ENCODE data around the gene SWAP70.

SWAP70 gene

DNA sequence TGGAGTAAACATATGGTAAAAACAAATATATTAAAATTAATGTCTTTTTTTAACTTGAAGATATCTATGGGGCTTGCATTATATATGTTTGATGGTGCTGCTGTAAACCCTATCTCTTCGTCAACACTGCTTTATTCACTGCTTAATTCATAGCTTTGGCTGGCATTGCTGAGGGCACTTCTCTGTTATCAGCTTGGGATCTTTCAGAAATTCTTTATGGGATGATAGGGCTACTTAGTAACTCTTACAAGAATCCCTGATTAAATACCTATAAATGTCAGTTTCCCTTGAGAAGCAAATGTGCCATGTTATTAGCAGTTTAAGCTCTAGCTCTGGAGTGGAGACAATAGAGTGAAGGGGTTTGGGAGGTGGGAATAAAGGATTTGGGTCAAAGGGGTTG, 112.3 kb downstream of the SWAP70 start:
- DNase-seq (ENCODE audit: low read depth in 2 of 2): no peak

DNA sequence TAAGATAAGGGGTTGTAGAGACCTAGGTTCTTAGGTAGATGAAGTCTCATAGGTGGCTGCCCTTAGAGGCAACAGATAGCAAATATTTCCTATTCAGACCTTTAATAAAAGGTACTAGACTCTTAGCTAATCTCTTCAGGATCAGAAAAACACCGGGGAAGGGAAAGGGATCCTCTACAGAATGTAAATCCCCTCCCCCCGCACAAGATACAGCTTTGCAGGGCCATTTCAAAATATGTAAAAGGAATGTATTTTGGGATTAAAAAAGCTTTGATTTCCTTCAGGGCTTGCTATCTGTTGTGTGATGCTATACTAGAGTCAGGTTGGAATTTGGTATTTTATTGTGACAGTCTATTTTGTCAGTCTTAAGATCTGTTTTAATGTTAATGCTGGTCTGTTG, 113.2 kb downstream of the SWAP70 start:
- no peak for DNase-seq (ENCODE audit: low read depth in 2 of 2)

DNA sequence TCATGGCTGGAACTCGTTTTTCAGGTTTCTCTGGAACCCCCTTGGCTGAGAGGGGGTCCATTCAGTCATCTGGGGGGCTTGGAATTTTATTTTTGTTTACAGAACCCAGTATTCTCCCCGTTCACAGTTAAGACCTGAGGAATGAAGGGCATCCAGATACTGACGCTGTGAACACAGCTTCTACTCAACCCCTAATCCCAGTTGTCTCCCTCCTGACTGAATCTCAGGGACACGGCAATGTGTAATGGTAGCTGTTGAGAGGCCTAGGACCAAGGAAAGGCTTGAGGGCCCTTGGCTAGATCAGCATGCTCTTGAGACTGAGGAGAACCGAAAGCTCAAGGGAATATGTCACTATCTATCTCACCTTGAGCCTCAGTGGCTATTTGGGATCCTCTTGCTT, 113.6 kb downstream of the SWAP70 start:
- DNase-seq (ENCODE audit: low read depth in 2 of 2): no peak

DNA sequence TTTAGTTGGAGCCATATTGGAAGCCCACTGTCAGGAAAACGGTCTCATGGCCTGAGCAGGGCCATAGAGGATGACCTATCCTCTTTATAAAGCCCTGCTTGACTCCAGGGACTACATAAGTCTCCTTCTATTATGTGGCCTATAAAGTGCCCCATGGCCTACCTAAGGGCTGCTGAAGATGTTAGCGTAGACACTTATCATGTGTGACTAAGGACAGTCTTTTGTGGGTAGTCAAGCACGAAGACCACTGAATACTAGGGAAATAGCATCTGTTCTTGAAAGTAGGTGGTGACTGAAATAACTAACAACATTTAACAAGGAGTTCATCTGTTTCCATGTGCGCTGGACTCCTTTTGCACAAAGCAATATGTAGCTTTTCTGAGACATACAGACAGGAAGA, 117.1 kb downstream of the SWAP70 start:
- no peak for DNase-seq (ENCODE audit: low read depth in 2 of 2)

DNA sequence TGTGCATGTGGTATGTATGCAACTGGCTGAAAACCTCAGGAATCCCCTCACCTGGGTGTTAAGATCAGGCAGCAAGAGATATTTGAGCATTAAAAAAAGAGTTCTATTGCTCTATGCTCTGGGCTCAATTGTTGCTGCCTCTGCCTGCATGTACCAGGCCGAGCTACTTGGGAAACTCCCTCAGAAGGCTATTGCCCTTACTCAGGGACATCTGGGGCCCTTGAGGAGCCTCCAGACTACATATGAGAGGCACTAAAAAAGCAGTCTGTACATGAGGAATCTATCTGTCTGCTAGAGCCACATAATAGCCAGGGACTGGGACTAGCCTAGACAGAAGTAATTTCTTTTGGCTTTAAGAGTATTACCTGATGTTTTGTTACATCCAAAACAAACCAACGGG, 120.1 kb downstream of the SWAP70 start:
- DNase-seq (ENCODE audit: low read depth in 2 of 2): no peak

DNA sequence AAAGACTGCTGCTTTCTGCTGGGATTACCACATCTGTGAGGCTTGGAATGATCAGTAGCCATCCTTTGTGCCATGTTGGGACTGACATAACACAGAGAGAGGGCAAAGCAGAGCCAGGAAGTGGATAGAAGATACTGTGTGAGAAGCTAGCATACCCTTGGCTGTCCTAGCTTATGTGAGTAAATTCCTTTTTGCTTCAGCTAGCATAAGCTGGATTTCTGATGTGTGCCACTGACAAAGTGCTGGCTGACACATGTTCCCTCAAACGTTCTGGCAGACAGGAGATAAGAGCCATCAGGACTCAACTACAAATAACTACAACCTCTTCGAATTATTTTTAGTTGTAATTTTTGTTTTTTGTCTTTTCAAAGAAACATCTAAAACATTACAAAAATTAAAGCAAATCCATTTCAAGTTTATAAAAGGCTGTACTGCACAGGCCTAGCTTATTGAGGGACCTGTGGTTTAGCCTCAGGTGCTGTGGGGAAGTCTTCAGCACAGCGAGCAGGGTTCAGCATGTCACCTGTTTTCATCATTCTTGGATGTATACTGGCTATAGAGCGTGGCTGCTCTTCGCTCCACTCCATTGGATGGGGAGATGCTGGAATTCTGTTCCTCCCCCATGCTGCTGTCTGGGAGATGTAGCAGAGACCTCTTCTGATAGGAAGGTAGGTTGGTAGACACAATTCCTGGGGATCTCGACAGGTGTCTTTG, 120.9 kb downstream of the SWAP70 start:
- no peak for DNase-seq (ENCODE audit: low read depth in 2 of 2)

GRCh38 chr11:9787260-9787659, 123.4 kb downstream of the SWAP70 start:
- no peak for DNase-seq (ENCODE audit: low read depth in 2 of 2)

GRCh38 chr11:9787981-9788521, 124.2 kb downstream of the SWAP70 start:
- DNase-seq (ENCODE audit: low read depth in 2 of 2): no peak

GRCh38 chr11:9789910-9790309, 126.0 kb downstream of the SWAP70 start:
- DNase-seq (ENCODE audit: low read depth in 2 of 2): no peak

DNA sequence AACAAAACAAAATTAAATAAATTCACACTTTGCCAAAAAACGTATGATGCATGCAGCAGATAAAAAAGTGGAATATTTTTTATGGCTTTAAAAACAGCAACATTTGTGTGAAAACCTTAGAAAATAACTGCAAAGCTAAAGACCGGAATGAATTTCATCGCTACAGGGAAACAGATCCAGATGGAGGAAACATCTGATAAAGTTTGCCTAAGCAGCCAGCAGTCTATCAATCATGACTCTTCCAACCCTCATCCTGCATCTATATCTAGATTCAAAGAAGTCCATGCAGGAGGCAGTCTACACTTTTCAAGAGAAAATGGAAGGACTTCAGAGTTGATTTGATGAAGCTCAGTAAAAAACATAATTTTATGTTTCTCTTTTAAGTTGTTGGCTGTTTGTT, 126.8 kb downstream of the SWAP70 start:
- DNase-seq (ENCODE audit: low read depth in 2 of 2): no peak

- DNase-seq (ENCODE audit: low read depth in 2 of 2): no peak
Measured at GRCh38 chr11:9796266-9796665, 132.4 kb downstream of the SWAP70 start.

- no peak for DNase-seq (ENCODE audit: low read depth in 2 of 2)
Measured at GRCh38 chr11:9796854-9797253, 133.0 kb downstream of the SWAP70 start.

DNA sequence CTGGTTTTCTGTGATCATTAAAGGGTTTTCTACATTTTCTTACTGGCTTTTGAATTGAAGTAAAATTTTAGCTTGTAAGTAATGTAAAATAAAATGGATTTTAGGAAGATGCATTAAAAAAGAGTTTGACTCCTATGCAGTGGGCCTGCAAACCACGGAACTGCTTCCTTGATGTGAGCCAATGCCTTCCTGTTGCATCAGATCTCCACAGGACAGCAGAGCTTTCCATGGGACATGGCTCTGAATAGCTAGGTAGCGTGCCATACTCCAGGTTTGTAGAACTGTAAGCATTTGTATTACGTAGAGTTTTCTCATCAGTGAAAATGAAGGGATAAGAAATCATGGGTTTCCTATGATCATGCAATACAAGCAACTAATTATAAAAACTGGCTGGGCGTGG, 133.4 kb downstream of the SWAP70 start:
- DNase-seq (ENCODE audit: low read depth in 2 of 2): no peak

DNA sequence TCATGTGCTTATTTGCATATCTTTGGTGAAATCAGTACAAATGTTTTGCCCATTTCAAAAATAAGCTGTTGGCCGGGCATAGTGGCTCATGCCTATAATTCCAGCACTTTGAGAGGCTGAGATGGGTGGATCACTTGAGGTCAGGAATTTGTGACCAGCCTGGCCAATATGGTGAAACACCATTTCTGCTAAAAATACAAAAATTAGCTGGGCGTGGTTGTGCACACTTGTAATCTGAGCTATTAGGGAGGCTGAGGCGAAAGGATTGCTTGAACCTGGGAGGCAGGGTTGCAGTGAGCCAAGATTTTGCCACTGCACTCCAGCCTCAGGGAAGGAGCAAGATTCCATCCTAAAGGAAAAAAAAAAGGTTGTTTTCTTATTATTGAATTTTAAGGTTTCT, 136.0 kb downstream of the SWAP70 start:
- no peak for DNase-seq (ENCODE audit: low read depth in 2 of 2)

DNA sequence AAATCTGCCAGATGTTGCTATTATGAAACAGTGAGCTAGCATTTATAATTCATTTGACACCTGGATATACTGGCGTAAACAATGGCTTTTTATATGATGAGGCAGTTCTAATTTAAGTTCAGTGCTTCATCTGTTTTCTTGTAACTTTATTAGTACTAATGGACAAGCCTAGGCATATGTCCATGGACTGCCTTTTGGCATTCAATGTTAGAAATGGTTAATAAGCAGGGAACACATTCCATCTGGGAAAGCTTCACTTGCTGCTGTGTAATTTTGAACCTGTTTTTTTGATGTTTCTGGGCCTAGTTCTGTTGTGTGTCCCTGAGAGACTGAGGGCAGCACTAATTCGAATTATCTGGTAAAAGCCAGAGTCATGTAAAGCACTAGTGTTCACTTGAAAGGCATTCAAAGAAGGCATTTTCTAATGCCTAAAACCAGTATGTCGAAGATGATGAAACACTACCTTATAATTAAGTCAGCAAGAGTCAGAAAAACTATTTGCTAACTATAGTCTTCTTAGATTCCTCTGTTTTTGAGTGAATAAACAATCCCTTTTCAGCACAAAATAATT, 138.5 kb downstream of the SWAP70 start:
- no peak for DNase-seq (ENCODE audit: low read depth in 2 of 2)
